ENCODE measurements around the gene CTNNA2. TPM values are rescaled to one million over a fixed set of nuclear protein-coding genes. Genes with fewer than 3 reads are reported as not detected.

Gene CTNNA2
- total RNA-seq, 1 donor from 2014 or later: 0.13 TPM

- no peak for DNase-seq (ENCODE audit: low spot score)
- intact Hi-C loops (cut with DNase I): no loop called here
Observed at GRCh38 chr2:80459028-80459427, 946.2 kb downstream of the CTNNA2 start.

GRCh38 chr2:80461505-80462197, 948.8 kb downstream of the CTNNA2 start:
- no peak for DNase-seq (ENCODE audit: low spot score)
- intact Hi-C loops (cut with DNase I): no loop called here

DNA sequence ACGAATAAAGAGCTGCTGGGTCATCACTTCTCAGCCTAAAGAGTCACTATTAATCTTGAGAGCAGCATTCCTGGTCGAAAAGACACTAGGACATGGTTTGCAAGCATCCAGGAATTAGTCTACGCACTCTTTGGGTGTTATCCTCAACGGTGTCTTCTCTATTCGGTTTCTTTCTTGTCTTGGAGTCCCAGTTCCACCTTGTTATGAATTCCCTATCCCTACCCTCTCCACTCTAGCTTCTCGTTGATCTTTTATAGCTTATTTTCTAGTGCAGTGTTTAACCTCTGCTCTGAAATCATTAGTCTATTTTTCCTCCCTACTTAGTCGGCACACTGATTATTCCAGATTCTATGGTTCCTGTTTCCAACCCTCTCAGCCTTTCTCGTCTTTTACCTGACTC, 949.8 kb downstream of the CTNNA2 start:
- intact Hi-C loops (cut with DNase I): no loop called here

GRCh38 chr2:80464275-80464674, 951.4 kb downstream of the CTNNA2 start:
- intact Hi-C loops (cut with DNase I): no loop called here
- DNase-seq (ENCODE audit: low spot score): no peak

More for the DNA sequence above, 949.8 kb downstream of the CTNNA2 start:
- no peak for DNase-seq (ENCODE audit: low spot score)

- no peak for DNase-seq (ENCODE audit: low spot score)
- intact Hi-C loops (cut with DNase I): no loop called here
Observed at GRCh38 chr2:80467262-80467811, 954.5 kb downstream of the CTNNA2 start.

DNA sequence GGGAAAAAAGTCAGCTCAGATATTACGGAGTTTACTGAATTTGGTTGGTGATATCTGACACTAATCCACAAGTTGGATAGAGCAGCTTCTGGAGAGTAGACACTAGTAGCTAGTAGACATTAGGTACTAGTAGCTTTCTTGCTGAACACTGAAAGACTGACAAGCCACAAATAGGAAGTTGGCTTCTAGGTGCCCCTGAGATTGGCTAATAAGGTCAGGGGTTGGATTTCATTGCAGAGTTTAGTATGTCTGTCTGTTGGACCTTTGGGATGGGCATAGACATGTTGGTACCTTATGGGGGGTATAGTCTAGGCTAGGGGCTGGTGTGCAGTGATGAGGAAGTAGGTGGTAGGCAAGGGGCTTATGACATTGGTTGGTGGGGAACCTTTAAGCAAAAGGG, 956.6 kb downstream of the CTNNA2 start:
- no peak for DNase-seq (ENCODE audit: low spot score)
- intact Hi-C loops (cut with DNase I): no loop called here

- no peak for DNase-seq (ENCODE audit: low spot score)
- intact Hi-C loops (cut with DNase I): no loop called here
Observed at GRCh38 chr2:80473069-80473468, 960.2 kb downstream of the CTNNA2 start.

DNA sequence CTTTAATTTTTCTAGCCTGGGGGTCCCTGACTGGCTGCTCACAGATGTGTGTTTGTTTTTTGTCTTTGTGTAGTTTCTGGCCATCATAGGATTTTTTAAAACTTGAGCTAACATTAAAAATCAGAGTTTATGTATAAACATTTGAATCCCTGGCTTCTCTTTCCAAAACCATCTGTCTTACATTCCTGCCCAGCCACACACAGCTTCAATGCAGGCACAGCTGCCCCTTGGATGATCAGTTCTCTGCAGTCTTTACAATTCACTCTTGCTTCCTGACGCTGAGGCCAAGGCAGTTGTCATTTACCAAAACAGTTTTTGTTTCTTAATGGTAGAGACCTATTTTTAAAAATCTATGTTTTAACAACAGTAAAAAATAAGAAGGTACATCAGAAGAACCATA, 960.9 kb downstream of the CTNNA2 start:
- intact Hi-C loops (cut with DNase I): no loop called here
- no peak for DNase-seq (ENCODE audit: low spot score)

DNA sequence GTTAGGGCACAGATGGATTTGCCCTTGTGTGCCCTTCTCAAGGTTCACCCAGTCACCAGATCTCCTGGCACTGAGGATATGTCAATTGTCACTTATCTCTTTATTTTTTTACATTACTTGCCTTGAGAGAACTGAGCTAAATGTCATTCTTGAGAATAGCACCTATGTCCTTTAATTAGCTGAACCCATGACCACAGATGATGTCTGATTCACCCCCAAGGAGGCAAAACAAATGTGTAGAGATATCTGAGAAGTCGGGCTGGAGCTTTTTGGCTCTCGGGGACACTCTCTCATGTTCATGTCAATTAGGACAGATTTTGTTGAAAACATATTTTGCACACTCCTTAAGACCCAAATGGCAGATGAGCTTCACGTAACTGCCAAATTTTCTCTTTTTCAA, 963.1 kb downstream of the CTNNA2 start:
- intact Hi-C loops (cut with DNase I): no loop called here

DNA sequence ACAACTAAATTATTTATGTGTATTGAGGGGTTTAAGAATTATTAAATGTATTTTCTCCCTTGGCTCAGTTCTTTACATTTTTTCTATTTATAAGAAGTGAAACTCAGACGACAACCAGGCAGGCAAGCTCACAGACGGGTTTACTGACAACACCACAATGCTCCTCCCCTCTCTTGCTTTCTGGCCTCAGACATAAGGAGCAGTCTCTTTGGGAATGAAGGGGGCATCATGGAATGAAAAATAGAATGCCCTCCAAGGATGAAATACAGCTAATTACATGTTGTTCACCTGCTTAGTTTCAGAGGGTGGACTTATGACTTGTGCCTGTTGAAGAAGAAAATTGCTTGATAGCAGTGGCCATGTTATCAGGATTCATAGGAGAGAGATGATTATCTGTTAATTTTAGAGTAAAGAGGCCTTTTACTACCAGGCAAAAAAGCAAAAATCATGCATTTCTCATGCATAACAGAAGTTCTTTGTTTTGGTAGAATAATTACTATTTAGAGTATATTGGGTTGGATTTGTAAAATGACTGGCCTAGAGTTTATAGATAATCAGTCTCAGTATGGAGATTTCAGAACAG, 963.8 kb downstream of the CTNNA2 start:
- no peak for DNase-seq (ENCODE audit: low spot score)

More for the DNA sequence above, 963.1 kb downstream of the CTNNA2 start:
- no peak for DNase-seq (ENCODE audit: low spot score)

GRCh38 chr2:80482276-80482675, 969.4 kb downstream of the CTNNA2 start:
- intact Hi-C loops (cut with DNase I): loop anchor here (2.0 kb wide), 1 partner anchor 117 kb away; no protein-coding TSS in a partner anchor
- DNase-seq (ENCODE audit: low spot score): no peak

More for the DNA sequence above, 963.8 kb downstream of the CTNNA2 start:
- intact Hi-C loops (cut with DNase I): no loop called here

DNA sequence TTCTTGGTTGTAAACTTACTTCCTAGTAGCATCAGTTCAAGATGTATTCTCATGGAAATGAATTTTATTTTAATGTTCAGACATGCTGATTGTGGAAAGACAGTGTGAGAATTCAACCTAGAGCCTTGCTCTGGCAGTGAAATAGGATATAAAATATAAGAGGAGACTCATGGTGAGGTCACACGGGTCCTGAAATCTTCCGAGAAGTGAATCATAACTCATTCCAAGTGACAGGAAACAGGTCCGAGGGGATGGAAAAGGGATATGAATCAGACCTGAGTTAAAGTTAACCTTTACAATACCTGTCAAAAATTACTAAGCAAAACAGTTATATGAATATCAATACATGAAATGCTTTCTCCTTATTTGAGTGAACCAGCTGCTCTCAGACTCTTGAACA, 976.9 kb downstream of the CTNNA2 start:
- intact Hi-C loops (cut with DNase I): no loop called here
- no peak for DNase-seq (ENCODE audit: low spot score)

GRCh38 chr2:80490964-80491363, 978.1 kb downstream of the CTNNA2 start:
- intact Hi-C loops (cut with DNase I): no loop called here

DNA sequence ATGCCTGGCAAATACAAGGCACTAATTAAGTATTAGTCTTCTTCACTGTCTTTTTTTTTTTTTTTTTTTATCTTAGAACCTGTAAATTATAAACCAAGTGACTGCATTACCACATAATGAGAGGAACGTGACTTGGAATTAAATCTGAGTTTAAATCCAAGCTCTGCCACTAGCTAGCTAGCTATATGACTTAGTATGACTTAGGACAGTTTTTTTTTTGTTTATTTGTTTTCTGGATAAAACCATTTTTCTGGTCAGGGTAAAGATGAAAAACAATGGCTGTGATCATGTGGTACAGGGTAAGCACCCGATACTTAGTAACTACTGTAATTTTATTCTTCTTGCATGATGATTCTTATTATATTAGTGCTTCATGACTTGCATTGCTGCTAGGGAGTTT, 983.5 kb downstream of the CTNNA2 start:
- intact Hi-C loops (cut with DNase I): loop anchor here (2.0 kb wide), 1 partner anchor 170 kb away; no protein-coding TSS in a partner anchor
- no peak for DNase-seq (ENCODE audit: low spot score)

More at GRCh38 chr2:80490964-80491363, 978.1 kb downstream of the CTNNA2 start:
- no peak for DNase-seq (ENCODE audit: low spot score)

GRCh38 chr2:80496775-80497174, 983.9 kb downstream of the CTNNA2 start:
- no peak for DNase-seq (ENCODE audit: low spot score)
- intact Hi-C loops (cut with DNase I): loop anchor here (2.0 kb wide), 1 partner anchor 170 kb away; no protein-coding TSS in a partner anchor

GRCh38 chr2:80499095-80499494, 986.2 kb downstream of the CTNNA2 start:
- intact Hi-C loops (cut with DNase I): loop anchor here (2.0 kb wide), 1 partner anchor 426 kb away; no protein-coding TSS in a partner anchor
- no peak for DNase-seq (ENCODE audit: low spot score)

DNA sequence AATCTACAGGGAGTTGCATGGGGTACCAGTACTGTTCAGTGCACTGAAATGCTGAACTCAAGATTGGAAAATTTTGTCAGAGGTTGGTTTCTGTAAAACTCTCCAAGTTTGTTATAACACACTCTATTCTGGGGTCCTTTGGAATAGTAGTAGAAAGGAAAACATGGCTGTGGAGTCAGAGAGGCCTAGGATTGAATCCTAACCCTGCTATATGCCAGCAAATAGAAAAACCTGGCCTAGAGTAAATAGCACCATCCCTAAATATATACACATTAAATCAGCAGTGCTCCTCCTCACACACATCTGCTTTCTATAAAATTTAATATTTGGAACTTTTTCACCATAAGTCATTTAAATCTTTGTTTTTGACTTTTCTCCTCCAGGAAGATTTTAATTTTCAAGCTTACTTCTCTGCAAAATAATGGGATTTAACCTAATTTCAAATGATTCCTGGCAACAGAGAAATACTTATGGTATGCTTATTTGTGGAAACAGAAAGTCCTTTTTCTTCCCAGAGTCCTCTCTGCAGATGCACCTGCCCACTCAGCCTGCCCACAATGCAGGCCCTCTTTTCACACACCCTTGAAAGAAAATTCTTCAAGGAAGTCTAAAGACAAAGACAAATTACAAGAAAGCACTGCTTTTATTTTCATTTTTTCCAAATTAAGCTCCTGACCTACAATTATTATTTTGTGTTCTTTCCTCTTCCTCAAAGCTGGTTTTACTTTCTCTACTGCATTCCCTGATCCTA, 989.2 kb downstream of the CTNNA2 start:
- DNase-seq (ENCODE audit: low spot score): no peak
- intact Hi-C loops (cut with DNase I): loop anchor here (1.0 to 2.0 kb wide), 2 partner anchors 8 to 173 kb away; no protein-coding TSS in a partner anchor

DNA sequence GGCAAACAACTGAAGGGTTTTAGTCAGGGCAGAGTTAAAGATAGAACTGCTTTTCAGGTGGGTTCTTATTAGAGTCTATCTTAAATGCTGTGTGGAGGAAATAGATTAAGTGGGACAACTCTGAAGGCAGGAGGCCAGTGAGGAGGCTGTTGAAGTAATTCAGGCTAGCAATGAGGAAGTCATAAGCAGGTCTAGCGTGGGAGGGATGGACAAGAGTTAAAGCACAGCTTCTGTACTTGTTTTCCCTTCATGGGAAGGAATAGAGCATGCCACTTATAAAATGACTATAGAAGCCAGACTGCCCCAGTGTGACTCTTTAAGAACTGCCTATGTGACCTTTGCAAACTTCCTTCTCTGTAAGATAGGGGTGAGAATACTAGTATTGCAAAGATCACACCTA, 993.7 kb downstream of the CTNNA2 start:
- no peak for DNase-seq (ENCODE audit: low spot score)
- intact Hi-C loops (cut with DNase I): no loop called here

- intact Hi-C loops (cut with DNase I): loop anchor here (1.0 kb wide), 1 partner anchor 9 kb away; no protein-coding TSS in a partner anchor
- DNase-seq (ENCODE audit: low spot score): no peak
Observed at GRCh38 chr2:80510716-80511115, 997.9 kb downstream of the CTNNA2 start.

DNA sequence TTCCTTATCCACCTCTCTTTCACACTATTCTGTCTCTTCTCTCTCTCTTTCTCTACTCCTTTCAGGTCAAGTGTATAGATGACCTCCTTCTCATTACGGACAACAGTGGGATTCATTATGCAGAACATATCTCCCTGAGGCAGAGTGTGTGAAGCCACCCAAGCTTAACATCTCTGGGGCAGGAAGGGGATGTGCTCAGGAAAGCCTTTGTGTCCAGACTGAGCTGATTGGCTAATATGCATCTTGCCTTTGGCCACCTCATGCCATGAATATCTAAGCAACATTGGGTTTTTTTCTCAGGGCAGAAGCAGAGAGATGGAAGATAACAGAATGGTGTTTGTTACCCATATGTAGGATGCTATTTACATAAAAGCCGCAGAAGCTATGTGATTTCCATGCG, 1003.1 kb downstream of the CTNNA2 start:
- intact Hi-C loops (cut with DNase I): no loop called here
- no peak for DNase-seq (ENCODE audit: low spot score)
